Measurements from ENCODE around the gene SLC5A10. TPM values are rescaled to one million over a fixed set of nuclear protein-coding genes. Genes with fewer than 3 reads are reported as not detected.

Gene SLC5A10
- total RNA-seq, 2 donors from 2014 or later, result not detected

DNA sequence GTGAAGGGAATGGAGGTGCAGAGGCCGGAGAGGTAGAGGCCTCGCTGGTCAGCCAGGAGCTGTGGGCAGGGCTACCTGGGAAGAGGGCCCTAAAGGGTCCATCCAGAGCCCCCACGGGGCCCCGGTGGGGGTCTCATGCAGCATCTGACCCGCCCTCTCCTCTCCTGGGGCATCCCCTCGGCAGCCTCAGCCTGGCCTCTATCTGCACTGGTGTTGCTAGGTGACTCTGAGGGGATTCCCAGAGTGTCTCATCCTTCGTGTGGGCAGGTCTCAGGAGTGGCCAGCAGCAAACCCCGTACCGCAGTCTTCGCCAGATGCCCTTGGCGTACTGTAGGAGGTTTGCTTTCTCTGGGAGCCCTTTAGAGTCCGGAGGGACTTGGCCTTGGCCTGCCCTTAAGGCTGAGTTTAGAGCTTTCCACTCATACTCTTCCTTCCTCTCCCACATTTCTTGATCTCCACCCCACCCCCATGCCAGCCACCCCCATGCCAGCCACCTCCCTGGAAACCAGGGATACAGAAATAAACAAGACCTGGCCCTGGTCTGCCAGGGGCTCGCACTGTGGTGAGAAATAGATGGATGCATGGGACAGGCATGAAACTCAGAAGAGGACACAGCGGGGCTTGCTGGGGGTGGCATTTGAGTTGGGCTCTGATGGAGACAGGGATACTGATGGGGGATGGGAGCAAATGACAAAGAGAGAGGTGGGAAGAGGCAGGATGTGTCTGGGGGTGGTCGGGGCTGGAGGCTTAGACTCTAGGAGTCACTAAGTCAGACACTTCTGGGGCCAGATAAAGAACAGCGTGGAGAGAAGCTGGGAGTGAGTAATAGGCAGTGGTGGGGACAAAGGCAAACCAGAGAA, 9.9 kb downstream of the SLC5A10 start:
- intact Hi-C loops (cut with DNase I), result no loop called here
- no peak for DNase-seq (ENCODE audit: low spot score)

GRCh38 chr17:18962494-18962815, 10.5 kb downstream of the SLC5A10 start:
- no peak for DNase-seq (ENCODE audit: low spot score)
- intact Hi-C loops (cut with DNase I), result no loop called here

- intact Hi-C loops (cut with DNase I), result no loop called here
- DNase-seq (ENCODE audit: low spot score), result no peak
Observed at GRCh38 chr17:18963126-18964017, 11.4 kb downstream of the SLC5A10 start.

DNA sequence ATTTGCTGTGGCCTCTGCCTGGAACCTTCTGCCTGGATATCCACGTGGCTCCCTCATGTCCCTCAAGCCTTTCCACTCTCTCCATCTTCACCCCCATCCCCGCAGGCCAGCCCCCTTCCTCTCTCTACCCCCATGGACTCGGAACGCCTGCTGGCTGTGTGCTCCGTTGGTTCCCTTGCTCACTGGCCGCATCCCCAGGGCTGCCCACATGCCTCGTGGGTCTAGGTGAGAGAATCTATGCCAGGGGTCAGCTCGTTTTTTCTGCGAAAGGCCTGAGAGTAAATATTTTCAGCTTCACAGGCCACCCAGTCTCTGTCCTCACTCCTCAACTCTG, 12.0 kb downstream of the SLC5A10 start:
- intact Hi-C loops (cut with DNase I), result no loop called here
- DNase-seq (ENCODE audit: low spot score), result no peak

DNA sequence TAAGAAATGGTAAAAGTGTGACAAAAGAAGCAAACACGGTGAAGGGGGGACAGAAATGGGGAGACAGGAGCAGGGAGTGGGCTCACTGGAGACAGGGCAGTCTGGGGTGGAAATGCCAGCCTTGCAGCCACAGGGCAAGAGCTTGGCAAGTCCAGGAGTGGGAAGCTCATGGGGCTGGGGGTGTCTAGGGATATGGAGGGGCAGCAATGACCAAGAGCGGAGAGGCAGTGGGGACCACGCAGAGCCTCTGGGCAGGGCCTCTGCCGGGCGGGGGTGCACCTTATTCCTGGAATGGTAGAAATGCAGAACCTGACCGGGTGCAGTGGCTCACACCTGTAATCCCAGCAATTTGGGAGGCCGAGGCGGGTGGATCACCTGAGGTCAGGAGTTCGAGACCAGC, 12.6 kb downstream of the SLC5A10 start:
- intact Hi-C loops (cut with DNase I), result no loop called here

GRCh38 chr17:18965530-18966236, 13.7 kb downstream of the SLC5A10 start:
- intact Hi-C loops (cut with DNase I), result loop anchor here in 1 of 2 donors (5.0 kb wide), 1 partner anchor 52 kb away; no protein-coding TSS in a partner anchor
- no peak for DNase-seq (ENCODE audit: low spot score)

More for the DNA sequence above, 12.6 kb downstream of the SLC5A10 start:
- DNase-seq (ENCODE audit: low spot score), result no peak

- intact Hi-C loops (cut with DNase I), result loop anchor here in 1 of 2 donors (5.0 kb wide), 1 partner anchor 50 kb away; no protein-coding TSS in a partner anchor
- DNase-seq (ENCODE audit: low spot score), result no peak
Observed at GRCh38 chr17:18966831-18967624, 15.1 kb downstream of the SLC5A10 start.

GRCh38 chr17:18967916-18968315, 16.0 kb downstream of the SLC5A10 start:
- intact Hi-C loops (cut with DNase I), result loop anchor here in 1 of 2 donors (5.0 kb wide), 1 partner anchor 49 kb away; no protein-coding TSS in a partner anchor
- no peak for DNase-seq (ENCODE audit: low spot score)

DNA sequence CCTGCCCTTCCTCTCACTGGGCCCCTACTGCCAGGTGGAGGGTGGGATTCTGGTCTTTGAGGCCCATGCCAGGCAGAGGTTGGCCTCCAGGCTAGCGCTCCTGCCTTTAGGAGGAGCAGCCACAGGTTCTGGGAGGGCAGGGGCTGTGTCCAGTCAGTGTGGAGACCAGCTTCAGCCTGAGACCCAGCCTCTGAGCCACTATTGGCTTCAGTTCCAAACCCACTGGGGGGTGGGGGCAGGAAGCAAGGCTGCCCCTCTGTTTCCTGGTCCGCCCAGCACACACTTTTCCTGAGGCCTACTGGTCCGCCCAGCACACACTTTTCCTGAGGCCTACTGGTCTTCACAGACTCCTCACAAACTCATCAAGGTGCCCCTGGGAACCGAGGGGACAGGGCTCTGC, 16.4 kb downstream of the SLC5A10 start:
- intact Hi-C loops (cut with DNase I), result loop anchor here in 1 of 2 donors (5.0 kb wide), 1 partner anchor 49 kb away; no protein-coding TSS in a partner anchor
- DNase-seq (ENCODE audit: low spot score), result no peak

DNA sequence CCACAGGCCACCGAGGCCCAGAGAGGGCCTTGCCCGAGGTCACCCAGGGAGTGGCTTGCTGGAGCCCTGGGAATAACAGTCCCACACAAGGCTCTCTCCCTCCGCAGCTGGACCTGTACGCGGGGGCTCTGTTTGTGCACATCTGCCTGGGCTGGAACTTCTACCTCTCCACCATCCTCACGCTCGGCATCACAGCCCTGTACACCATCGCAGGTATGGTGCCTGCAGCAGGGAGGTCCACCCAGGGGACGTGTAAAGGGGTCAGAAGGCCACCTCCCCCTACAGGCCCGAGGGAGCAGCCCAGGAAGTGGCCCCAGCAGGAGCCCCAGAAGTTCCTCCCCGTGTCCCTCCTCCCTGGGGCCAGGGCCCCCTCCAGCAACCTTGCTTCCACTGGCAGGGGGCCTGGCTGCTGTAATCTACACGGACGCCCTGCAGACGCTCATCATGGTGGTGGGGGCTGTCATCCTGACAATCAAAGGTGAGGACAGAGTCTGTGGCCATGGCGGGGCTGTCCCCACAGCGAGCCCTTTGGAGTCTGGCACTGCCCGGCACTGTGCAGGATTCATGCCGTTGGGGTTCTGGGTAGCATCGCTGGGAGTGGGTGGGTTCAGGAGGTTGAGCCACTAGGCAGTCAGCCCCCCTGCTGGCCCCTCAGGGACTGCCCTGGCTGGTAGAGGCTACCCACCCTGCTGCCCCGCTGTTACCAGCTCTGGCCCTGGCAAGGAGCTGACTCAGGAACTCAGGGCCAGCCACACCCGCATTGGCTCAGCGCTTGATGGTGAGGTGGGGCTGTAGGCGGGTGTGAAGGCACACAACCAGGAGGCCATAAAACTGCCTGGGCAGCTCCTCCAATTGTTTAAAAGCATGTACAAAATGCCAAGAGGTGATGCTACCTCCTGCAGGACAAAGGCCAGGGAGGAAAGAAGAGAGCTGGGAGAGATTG, 17.3 kb downstream of the SLC5A10 start:
- intact Hi-C loops (cut with DNase I), result loop anchor here in 1 of 2 donors (5.0 kb wide), 1 partner anchor 48 kb away; no protein-coding TSS in a partner anchor
- no peak for DNase-seq (ENCODE audit: low spot score)

GRCh38 chr17:18970582-18971480, 18.9 kb downstream of the SLC5A10 start:
- DNase-seq (ENCODE audit: low spot score), result no peak
- intact Hi-C loops (cut with DNase I), result no loop called here

GRCh38 chr17:18971801-18972200, 19.8 kb downstream of the SLC5A10 start:
- intact Hi-C loops (cut with DNase I), result no loop called here
- no peak for DNase-seq (ENCODE audit: low spot score)

DNA sequence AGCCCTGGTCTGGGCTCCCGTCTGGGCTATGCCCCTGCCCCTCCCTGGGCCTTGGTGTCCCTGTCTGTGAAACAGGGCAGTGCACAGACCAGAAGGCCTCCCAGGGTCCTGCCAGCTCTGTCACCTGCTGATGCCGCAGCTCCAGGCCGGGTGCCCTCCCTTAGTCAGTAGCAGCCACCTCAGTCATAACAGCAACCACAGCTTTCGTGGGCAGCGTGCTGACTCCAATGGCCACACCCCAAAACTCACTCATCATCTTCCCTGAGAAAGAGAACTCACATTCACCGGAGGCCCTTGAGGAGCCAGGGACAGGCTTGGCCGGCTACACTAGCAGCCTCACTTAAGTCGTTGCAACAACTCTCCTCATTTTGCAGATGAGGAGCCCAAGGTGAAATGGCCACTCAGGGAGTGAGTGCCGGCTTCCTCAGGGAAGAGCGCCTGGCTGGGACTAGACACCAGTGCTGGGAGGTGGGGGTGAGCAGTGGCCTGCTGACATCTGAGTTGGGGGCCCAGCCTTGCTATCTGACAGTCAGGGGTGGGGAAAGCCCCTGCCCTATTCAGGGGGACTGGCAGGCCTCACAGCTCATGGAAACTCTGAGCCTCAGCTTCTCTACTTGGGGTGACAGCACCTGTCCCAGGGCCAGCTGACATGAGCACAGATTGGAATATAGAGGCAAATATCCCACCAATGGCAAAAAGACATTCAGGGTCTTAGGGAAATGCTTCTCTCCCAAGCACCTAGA, 22.6 kb downstream of the SLC5A10 start:
- no peak for DNase-seq (ENCODE audit: low spot score)
- intact Hi-C loops (cut with DNase I), result no loop called here

- no peak for DNase-seq (ENCODE audit: low spot score)
- intact Hi-C loops (cut with DNase I), result no loop called here
Observed at GRCh38 chr17:18975597-18975996, 23.6 kb downstream of the SLC5A10 start.

GRCh38 chr17:18976201-18976600, 24.2 kb downstream of the SLC5A10 start:
- DNase-seq (ENCODE audit: low spot score), result no peak
- intact Hi-C loops (cut with DNase I), result no loop called here

DNA sequence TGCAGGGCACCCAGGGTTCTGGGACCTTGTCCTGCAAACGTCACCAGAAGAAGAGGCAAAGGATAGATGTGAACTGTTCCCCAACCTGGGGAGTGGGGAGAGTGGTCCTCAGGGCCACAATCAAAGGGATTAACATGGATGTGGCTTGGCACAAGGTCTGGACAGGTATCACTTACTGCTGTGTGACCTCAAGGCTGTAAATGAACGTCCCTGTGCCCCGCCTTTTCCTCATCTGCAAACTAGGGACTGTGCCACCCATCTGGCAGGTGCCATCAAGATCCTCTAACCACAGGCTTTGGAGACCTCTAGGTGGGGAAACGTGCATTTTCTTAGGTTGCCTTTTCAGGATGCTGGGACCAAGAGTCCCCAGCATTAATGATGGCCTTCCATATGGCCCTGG, 25.1 kb downstream of the SLC5A10 start:
- no peak for DNase-seq (ENCODE audit: low spot score)
- intact Hi-C loops (cut with DNase I), result no loop called here
